GM10847 (cell line): ENCODE data around the gene ATG7.

Experiments used
- POLR2A ChIP-seq: IDR thresholded peaks from 2 replicates; pipeline ENCODE4 v1.6.1; 2011; ENCODE audit not compliant: insufficient read length; ENCODE audit errors: extremely low read depth

ATG7 gene

GRCh38 chr3:11470031-11470853, 198.0 kb downstream of the ATG7 start:
- TF ChIP-seq POLR2A = no peak

GRCh38 chr3:11475324-11475723, 203.1 kb downstream of the ATG7 start:
- no peak for TF ChIP-seq POLR2A

- TF ChIP-seq POLR2A = no peak
Measured at GRCh38 chr3:11476735-11477144, 204.5 kb downstream of the ATG7 start.

GRCh38 chr3:11477407-11477911, 205.3 kb downstream of the ATG7 start:
- TF ChIP-seq POLR2A = no peak

GRCh38 chr3:11478167-11478566, 206.0 kb downstream of the ATG7 start:
- TF ChIP-seq POLR2A = no peak

GRCh38 chr3:11479221-11479620, 207.0 kb downstream of the ATG7 start:
- no peak for TF ChIP-seq POLR2A

- no peak for TF ChIP-seq POLR2A
Measured at GRCh38 chr3:11480663-11481298, 208.6 kb downstream of the ATG7 start.

- no peak for TF ChIP-seq POLR2A
Measured at GRCh38 chr3:11481556-11481955, 209.4 kb downstream of the ATG7 start.

GRCh38 chr3:11482021-11482420, 209.8 kb downstream of the ATG7 start:
- no peak for TF ChIP-seq POLR2A

- no peak for TF ChIP-seq POLR2A
Measured at GRCh38 chr3:11494131-11494916, 222.1 kb downstream of the ATG7 start.

- no peak for TF ChIP-seq POLR2A
Measured at GRCh38 chr3:11495948-11496557, 223.9 kb downstream of the ATG7 start.

GRCh38 chr3:11498177-11498576, 226.0 kb downstream of the ATG7 start:
- TF ChIP-seq POLR2A = no peak

GRCh38 chr3:11498646-11499045, 226.4 kb downstream of the ATG7 start:
- no peak for TF ChIP-seq POLR2A

- TF ChIP-seq POLR2A = no peak
Measured at GRCh38 chr3:11499144-11499543, 226.9 kb downstream of the ATG7 start.

- TF ChIP-seq POLR2A = no peak
Measured at GRCh38 chr3:11507719-11508118, 235.5 kb downstream of the ATG7 start.
